ENCODE data around the gene AUTS2. TPM values are rescaled to one million over a fixed set of nuclear protein-coding genes. Genes with fewer than 3 reads are reported as not detected.

Gene AUTS2
- total and polyA plus RNA-seq, 9 of the 15 experiments (the other 6 are each of a cell fraction or from before 2014, with no cell fraction given) = 0.58 TPM; not detected in 8

GRCh38 chr7:69803699-69804516, 205.6 kb downstream of the AUTS2 start:
- no peak for ATAC-seq
- no peak for FAIRE-seq
- Histone ChIP-seq H3K4me1 (replicated peaks in 1 of 2; ENCODE audit: control insufficient read depth in 2 of 2, insufficient read depth in 2 of 2, low read length in 2 of 2) (no peaks in the 10 kb centered on the region), H3K36me3 (ENCODE audit: control insufficient read depth, insufficient read depth, low read length) (no peaks in the 10 kb centered on the region), H3K79me2 (ENCODE audit: control insufficient read depth, insufficient read depth, low read length) (no peaks in the 10 kb centered on the region), H4K20me1 (replicated peaks; ENCODE audit: control insufficient read depth, insufficient read depth, low read length) (no peaks in the 10 kb centered on the region), H3K9me1 (ENCODE audit: control insufficient read depth, insufficient read depth, low read length) (no peaks in the 10 kb centered on the region), H3K27me3 (ENCODE audit: control insufficient read depth in 2 of 2, insufficient read depth in 2 of 2, low read length in 2 of 2) (no peaks in the 10 kb centered on the region), H3K9ac (ENCODE audit: insufficient read depth in 1 of 2, low read depth in 2 of 2, low read length in 2 of 2) (no peak overlapping the region), H3K9me3 (replicated peaks; ENCODE audit: control insufficient read depth, insufficient read depth, low read depth, low read length) (no peaks in the 10 kb centered on the region), H3K4me3 (no peak overlapping the region), H3K27ac (ENCODE audit: extremely low read depth, low read depth, low read length) (no peak overlapping the region), H3K4me2 (ENCODE audit: insufficient read depth, low read length) (no peak overlapping the region), H2AFZ (ENCODE audit: low read depth, low read length) (no peak overlapping the region)
- DNase-seq (ENCODE audit: extremely low read depth in 1 of 4, low spot score in 3 of 4) = no peak
- ChIA-PET CTCF (ENCODE audit: low intra/inter-chr PET ratio) (no interaction called here), POLR2A (no interaction called here)
- WGBS (ENCODE audit: insufficient coverage, low coverage, missing lambda C conversion rate) = 3% methylated on average over 5 of the region's 5 CpGs
- no peak for TF ChIP-seq ZFP36 (IDR thresholded peaks at IDR 0.05; ENCODE audit: low read depth, low read length, partially characterized antibody)
- no peak for TF ChIP-seq XRCC3 (IDR thresholded peaks at IDR 0.05)
- no peak for TF ChIP-seq KAT2B (IDR thresholded peaks at IDR 0.05; ENCODE audit: low read depth, low read length)
- no peak for TF ChIP-seq ZBTB1 (CRISPR knock-in tag; IDR thresholded peaks at IDR 0.05; ENCODE audit: borderline replicate concordance, low read depth)
- no peak for TF ChIP-seq ZC3H11A (IDR thresholded peaks at IDR 0.05; ENCODE audit: low read depth, low read length)
- TF ChIP-seq OTX1 (CRISPR knock-in tag; IDR thresholded peaks at IDR 0.05) = no peak
- TF ChIP-seq ZC3H4 (CRISPR knock-in tag; IDR thresholded peaks at IDR 0.05; ENCODE audit: borderline replicate concordance) = no peak
- TF ChIP-seq ZBTB2 (IDR thresholded peaks at IDR 0.05) = no peak
- TF ChIP-seq SIN3B (IDR thresholded peaks at IDR 0.05; ENCODE audit: low read depth) = no peak
- no peak for TF ChIP-seq MEF2D (tag; conservative IDR thresholded peaks at IDR 0.05; ENCODE audit: low read depth)
- no peak for TF ChIP-seq ZNF655 (CRISPR knock-in tag; IDR thresholded peaks at IDR 0.05)
- no peak for TF ChIP-seq MYBL2 (IDR thresholded peaks at IDR 0.05; ENCODE audit: low read depth)
- TF ChIP-seq MYBL2 (CRISPR knock-in tag; IDR thresholded peaks at IDR 0.05; ENCODE audit: borderline replicate concordance) = no peak
- TF ChIP-seq PHF21A (IDR thresholded peaks at IDR 0.05; ENCODE audit: borderline replicate concordance, low read depth) = no peak
- TF ChIP-seq BRD9 (IDR thresholded peaks at IDR 0.05; ENCODE audit: low read depth, partially characterized antibody) = no peak
- TF ChIP-seq KLF16 (IDR thresholded peaks at IDR 0.05) = no peak
- TF ChIP-seq NFIX (CRISPR knock-in tag; IDR thresholded peaks at IDR 0.05; ENCODE audit: low read depth) = no peak
- no peak for TF ChIP-seq TBP (optimal IDR thresholded peaks at IDR 0.05; ENCODE audit: low read depth, low read length)
- no peak for TF ChIP-seq LARP7 (IDR thresholded peaks at IDR 0.05)
- no TSS peak for BruUV-seq (replicated peaks)
- in situ Hi-C loops (cut with MboI) (no loop called here), intact Hi-C loops (cut with micrococcal nuclease) (loop anchor here (10.0 kb wide), 1 partner anchor 59 kb away; no protein-coding TSS in a partner anchor)
